ENCODE measurements around the gene PLPP4.

GRCh38 chr10:120483006-120483405 is 26.0 kb downstream of the PLPP4 start:
- no peak for TF ChIP-seq CTCF (IDR thresholded peaks at IDR 0.05)
- TF ChIP-seq POLR2A (IDR thresholded peaks at IDR 0.05), result no peak
